HepG2 (cell line): Measurements from ENCODE around the gene KLB. TPM values are rescaled to one million over a fixed set of nuclear protein-coding genes. Genes with fewer than 3 reads are reported as not detected.
A peak's percentile ranks its signal among the peaks of the same experiment; 100 is the strongest.

ENCODE experiments used
- EP300 ChIP-seq, 3 experiments: sonication (generic) in 1 of 3; formaldehyde crosslinking in 1 of 3; IDR thresholded peaks; 2 replicates each; pipeline versions ENCODE4 v1.5.1 to v1.6.1; 2011 to 2020; ENCODE audit warnings: low read depth in 2 of 3, low read length in 2 of 3, borderline replicate concordance in 1 of 3, improper control_type of control experiment in 1 of 3, mild to moderate bottlenecking in 1 of 3, missing genetic modification reagents in 1 of 3, moderate library complexity in 1 of 3
- FLYWCH1 ChIP-seq: sonication (generic); formaldehyde crosslinking; IDR thresholded peaks from 2 replicates; pipeline ENCODE4 v1.8.1; 2023; ENCODE audit warnings: mild to moderate bottlenecking, missing genetic modification reagents
- FOXC1 ChIP-seq: sonication (generic); formaldehyde crosslinking; IDR thresholded peaks from 2 replicates; pipeline ENCODE4 v1.8.0; 2022; ENCODE audit warnings: mild to moderate bottlenecking, missing genetic modification reagents, borderline replicate concordance
- GMEB1 ChIP-seq: sonication (generic); formaldehyde crosslinking; IDR thresholded peaks from 2 replicates; pipeline ENCODE4 v1.5.1; 2020; ENCODE audit warnings: missing genetic modification reagents, mild to moderate bottlenecking, borderline replicate concordance
- HES4 ChIP-seq: sonication (generic); formaldehyde crosslinking; IDR thresholded peaks from 2 replicates; pipeline ENCODE4 v1.9.0; 2021; ENCODE audit warnings: mild to moderate bottlenecking, missing genetic modification reagents, borderline replicate concordance
- ISL2 ChIP-seq: sonication (generic); formaldehyde crosslinking; IDR thresholded peaks from 2 replicates; pipeline ENCODE4 v1.5.0; 2020; ENCODE audit warnings: missing genetic modification reagents
- KLF11 ChIP-seq: IDR thresholded peaks from 2 replicates; pipeline ENCODE4 v1.6.1; 2016; ENCODE audit warnings: missing compliant biosample characterization
- MAX ChIP-seq: IDR thresholded peaks from 2 replicates; pipeline ENCODE4 v1.6.1; 2012; ENCODE audit warnings: inconsistent platforms
- MZF1 ChIP-seq: sonication (generic); formaldehyde crosslinking; IDR thresholded peaks from 2 replicates; pipeline ENCODE4 v1.8.1; 2023; ENCODE audit warnings: mild to moderate bottlenecking, missing genetic modification reagents, borderline replicate concordance
- NFYB ChIP-seq: sonication (generic); formaldehyde crosslinking; IDR thresholded peaks from 2 replicates; pipeline ENCODE4 v1.4.0; 2020; ENCODE audit warnings: missing genetic modification reagents
- RXRA ChIP-seq: sonication (generic); formaldehyde crosslinking; IDR thresholded peaks from 2 replicates; pipeline ENCODE4 v1.5.1; 2020; ENCODE audit warnings: missing genetic modification reagents
- ZNF24 ChIP-seq: fragments of 450-650 bp; IDR thresholded peaks from 2 replicates; pipeline ENCODE4 v1.6.1; 2017; ENCODE audit warnings: antibody characterized with exemption, mild to moderate bottlenecking
- ZNF256 ChIP-seq: sonication (generic); formaldehyde crosslinking; conservative IDR thresholded peaks from 2 replicates; pipeline ENCODE4 v1.4.0; 2020; ENCODE audit warnings: missing genetic modification reagents
- ZNF3 ChIP-seq: IDR thresholded peaks from 2 replicates; pipeline ENCODE4 v1.7.0; 2017; ENCODE audit warnings: inconsistent platforms
- ZNF550 ChIP-seq: sonication (generic); formaldehyde crosslinking; IDR thresholded peaks from 2 replicates; pipeline ENCODE4 v1.4.0; 2020; ENCODE audit warnings: mild to moderate bottlenecking, missing genetic modification reagents, borderline replicate concordance
- ZNF572 ChIP-seq: sonication (generic); formaldehyde crosslinking; IDR thresholded peaks from 2 replicates; pipeline ENCODE4 v1.5.1; 2020; ENCODE audit warnings: mild to moderate bottlenecking, missing genetic modification reagents
- ZNF589 ChIP-seq: sonication (generic); formaldehyde crosslinking; conservative IDR thresholded peaks from 2 replicates; pipeline ENCODE4 v1.8.0; 2022; ENCODE audit warnings: mild to moderate bottlenecking, moderate library complexity, missing genetic modification reagents
- ZNF616 ChIP-seq: sonication (generic); formaldehyde crosslinking; IDR thresholded peaks from 2 replicates; pipeline ENCODE4 v1.5.0; 2020; ENCODE audit warnings: low read depth, mild to moderate bottlenecking, missing genetic modification reagents
- ZNF7 ChIP-seq: IDR thresholded peaks from 2 replicates; pipeline ENCODE4 v1.6.1; 2016; ENCODE audit warnings: missing biosample characterization, missing genetic modification reagents
- ZNF790 ChIP-seq: sonication (generic); formaldehyde crosslinking; IDR thresholded peaks from 2 replicates; pipeline ENCODE4 v1.8.0; 2022; ENCODE audit warnings: missing genetic modification reagents, mild to moderate bottlenecking, borderline replicate concordance
- polyA plus RNA-seq, 8 experiments: library from polyadenylated mRNA; depleted of rRNA in 3 of 8; stranded (reverse) in 7 of 8; unstranded in 1 of 8; fragments of >200 nt; fragmentation: Illumina TruSeq in 4 of 8; extraction: Trizol in 4 of 8; gene quantifications; 2 replicates each; pipeline versions ENCODE4 v1.2.1 to v1.2.3, GENCODE V29; 2011 to 2016; ENCODE audit warnings: low read depth in 4 of 8, missing spikeins in 1 of 8, mixed read lengths in 1 of 8; ENCODE audit not compliant: insufficient read depth in 1 of 8
- total RNA-seq, 5 experiments: library from RNA; depleted of rRNA; stranded (reverse); fragments of >200 nt; fragmentation: Illumina TruSeq; extraction: Trizol; gene quantifications; 2 replicates each; pipeline ENCODE4 v1.2.3, GENCODE V29; 2016; ENCODE audit warnings: low read depth in 1 of 5
- TF ChIP-seq, protein P1 (sequence below): IDR thresholded peaks from 2 replicates; pipeline ENCODE4 v1.6.1; 2016; ENCODE audit warnings: control low read depth
- TF ChIP-seq, protein P2 (sequence below): sonication (generic); formaldehyde crosslinking; IDR thresholded peaks from 2 replicates; pipeline ENCODE4 v1.5.1; 2020; ENCODE audit warnings: missing genetic modification reagents, mild to moderate bottlenecking, borderline replicate concordance
- TF ChIP-seq, protein P3 (sequence below): sonication (generic); formaldehyde crosslinking; IDR thresholded peaks from 2 replicates; pipeline ENCODE4 v1.5.0; 2020; ENCODE audit warnings: missing genetic modification reagents

KLB gene
- total and polyA plus RNA-seq, 2 of the 13 experiments (the other 11 are each of a cell fraction or from before 2014, with no cell fraction given), result 25.3 to 82.0 TPM

GRCh38 chr4:39365830-39366771, 40.6 kb upstream of the KLB start, which contains the start of gene RFC1 (continued):
- TF ChIP-seq, protein P1, sequence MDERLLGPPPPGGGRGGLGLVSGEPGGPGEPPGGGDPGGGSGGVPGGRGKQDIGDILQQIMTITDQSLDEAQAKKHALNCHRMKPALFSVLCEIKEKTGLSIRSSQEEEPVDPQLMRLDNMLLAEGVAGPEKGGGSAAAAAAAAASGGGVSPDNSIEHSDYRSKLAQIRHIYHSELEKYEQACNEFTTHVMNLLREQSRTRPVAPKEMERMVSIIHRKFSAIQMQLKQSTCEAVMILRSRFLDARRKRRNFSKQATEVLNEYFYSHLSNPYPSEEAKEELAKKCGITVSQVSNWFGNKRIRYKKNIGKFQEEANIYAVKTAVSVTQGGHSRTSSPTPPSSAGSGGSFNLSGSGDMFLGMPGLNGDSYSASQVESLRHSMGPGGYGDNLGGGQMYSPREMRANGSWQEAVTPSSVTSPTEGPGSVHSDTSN (CRISPR knock-in tag), result no peak
- TF ChIP-seq ZNF572 (CRISPR knock-in tag) (no peak; the same call in 1 of the 2 replicates), KLF11 (CRISPR knock-in tag) (peak; percentile 97), MAX (peak; percentile 100), ZNF790 (CRISPR knock-in tag) (peak; percentile 81; the same call in 1 of the 2 replicates), ZNF616 (CRISPR knock-in tag) (peak; percentile 93; the same call in 1 of the 2 replicates), ZNF24 (no peak), ZNF589 (peak; percentile 96), ZNF3 (no peak), FOXC1 (CRISPR knock-in tag) (peak; percentile 99), EP300 (IDR thresholded peaks at IDR 0.05; ENCODE audit: low read depth in 2 of 2, low read length in 2 of 2) (no peak), EP300 (CRISPR knock-in tag; IDR thresholded peaks at IDR 0.05; ENCODE audit: borderline replicate concordance) (peak; percentile 14; the same call in 1 of the 2 replicates), HES4 (CRISPR knock-in tag) (peak; percentile 98), ZNF256 (peak; percentile 96), MZF1 (no peak; the same call in 1 of the 2 replicates), NFYB (peak; percentile 32), ISL2 (CRISPR knock-in tag) (peak; percentile 87), ZNF7 (CRISPR knock-in tag) (no peak), RXRA (CRISPR knock-in tag) (peak; percentile 61; the same call in 1 of the 2 replicates), FLYWCH1 (CRISPR knock-in tag) (peak; percentile 97), GMEB1 (peak; percentile 78; the same call in 1 of the 2 replicates), ZNF550 (CRISPR knock-in tag) (no peak)
- TF ChIP-seq, protein P2, sequence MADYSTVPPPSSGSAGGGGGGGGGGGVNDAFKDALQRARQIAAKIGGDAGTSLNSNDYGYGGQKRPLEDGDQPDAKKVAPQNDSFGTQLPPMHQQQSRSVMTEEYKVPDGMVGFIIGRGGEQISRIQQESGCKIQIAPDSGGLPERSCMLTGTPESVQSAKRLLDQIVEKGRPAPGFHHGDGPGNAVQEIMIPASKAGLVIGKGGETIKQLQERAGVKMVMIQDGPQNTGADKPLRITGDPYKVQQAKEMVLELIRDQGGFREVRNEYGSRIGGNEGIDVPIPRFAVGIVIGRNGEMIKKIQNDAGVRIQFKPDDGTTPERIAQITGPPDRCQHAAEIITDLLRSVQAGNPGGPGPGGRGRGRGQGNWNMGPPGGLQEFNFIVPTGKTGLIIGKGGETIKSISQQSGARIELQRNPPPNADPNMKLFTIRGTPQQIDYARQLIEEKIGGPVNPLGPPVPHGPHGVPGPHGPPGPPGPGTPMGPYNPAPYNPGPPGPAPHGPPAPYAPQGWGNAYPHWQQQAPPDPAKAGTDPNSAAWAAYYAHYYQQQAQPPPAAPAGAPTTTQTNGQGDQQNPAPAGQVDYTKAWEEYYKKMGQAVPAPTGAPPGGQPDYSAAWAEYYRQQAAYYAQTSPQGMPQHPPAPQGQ (CRISPR knock-in tag), result no peak
- TF ChIP-seq, protein P3, sequence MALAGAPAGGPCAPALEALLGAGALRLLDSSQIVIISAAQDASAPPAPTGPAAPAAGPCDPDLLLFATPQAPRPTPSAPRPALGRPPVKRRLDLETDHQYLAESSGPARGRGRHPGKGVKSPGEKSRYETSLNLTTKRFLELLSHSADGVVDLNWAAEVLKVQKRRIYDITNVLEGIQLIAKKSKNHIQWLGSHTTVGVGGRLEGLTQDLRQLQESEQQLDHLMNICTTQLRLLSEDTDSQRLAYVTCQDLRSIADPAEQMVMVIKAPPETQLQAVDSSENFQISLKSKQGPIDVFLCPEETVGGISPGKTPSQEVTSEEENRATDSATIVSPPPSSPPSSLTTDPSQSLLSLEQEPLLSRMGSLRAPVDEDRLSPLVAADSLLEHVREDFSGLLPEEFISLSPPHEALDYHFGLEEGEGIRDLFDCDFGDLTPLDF (CRISPR knock-in tag), result peak; percentile 99
